AG10803 (cell line): ENCODE results near the gene ALK.

ENCODE experiments used
- DNase-seq: peaks from one replicate; pipeline ENCODE4 v3.0.0; 2010; ENCODE audit warnings: low read depth
- H3K4me3 ChIP-seq: 2 replicates; pipeline ENCODE4 v1.5.1; 2011; ENCODE audit warnings: mild to moderate bottlenecking, low read length, control low read depth
- TF ChIP-seq, protein P1 (sequence below): conservative IDR thresholded peaks from 2 replicates; pipeline ENCODE4 v1.5.1; 2011; ENCODE audit warnings: mild to moderate bottlenecking, low read length, control low read depth, inconsistent platforms

ALK gene

DNA sequence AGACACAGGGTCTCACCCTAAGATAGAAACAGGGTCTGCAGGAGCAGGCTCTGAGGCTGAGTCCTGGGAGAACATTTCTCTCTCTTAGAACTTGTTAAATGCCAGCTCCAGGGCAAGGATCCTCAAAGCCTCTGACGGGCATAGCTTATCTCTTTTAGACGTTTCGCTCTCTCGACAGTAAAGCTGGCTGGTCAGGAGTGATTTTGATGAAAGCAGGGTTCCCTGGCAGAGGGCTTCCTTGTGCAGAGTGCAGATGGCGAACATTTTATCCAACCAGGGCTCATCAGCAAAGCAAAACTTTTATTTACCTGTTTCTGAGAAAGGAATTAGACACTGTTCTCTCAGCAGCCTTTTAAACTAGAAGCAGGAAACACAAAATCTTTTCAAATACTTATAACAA is 350.8 kb downstream of the ALK start:
- TF ChIP-seq, protein P1, sequence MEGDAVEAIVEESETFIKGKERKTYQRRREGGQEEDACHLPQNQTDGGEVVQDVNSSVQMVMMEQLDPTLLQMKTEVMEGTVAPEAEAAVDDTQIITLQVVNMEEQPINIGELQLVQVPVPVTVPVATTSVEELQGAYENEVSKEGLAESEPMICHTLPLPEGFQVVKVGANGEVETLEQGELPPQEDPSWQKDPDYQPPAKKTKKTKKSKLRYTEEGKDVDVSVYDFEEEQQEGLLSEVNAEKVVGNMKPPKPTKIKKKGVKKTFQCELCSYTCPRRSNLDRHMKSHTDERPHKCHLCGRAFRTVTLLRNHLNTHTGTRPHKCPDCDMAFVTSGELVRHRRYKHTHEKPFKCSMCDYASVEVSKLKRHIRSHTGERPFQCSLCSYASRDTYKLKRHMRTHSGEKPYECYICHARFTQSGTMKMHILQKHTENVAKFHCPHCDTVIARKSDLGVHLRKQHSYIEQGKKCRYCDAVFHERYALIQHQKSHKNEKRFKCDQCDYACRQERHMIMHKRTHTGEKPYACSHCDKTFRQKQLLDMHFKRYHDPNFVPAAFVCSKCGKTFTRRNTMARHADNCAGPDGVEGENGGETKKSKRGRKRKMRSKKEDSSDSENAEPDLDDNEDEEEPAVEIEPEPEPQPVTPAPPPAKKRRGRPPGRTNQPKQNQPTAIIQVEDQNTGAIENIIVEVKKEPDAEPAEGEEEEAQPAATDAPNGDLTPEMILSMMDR: no peak
- DNase-seq: no peak
- no peak overlapping the region for H3K4me3 ChIP-seq

DNA sequence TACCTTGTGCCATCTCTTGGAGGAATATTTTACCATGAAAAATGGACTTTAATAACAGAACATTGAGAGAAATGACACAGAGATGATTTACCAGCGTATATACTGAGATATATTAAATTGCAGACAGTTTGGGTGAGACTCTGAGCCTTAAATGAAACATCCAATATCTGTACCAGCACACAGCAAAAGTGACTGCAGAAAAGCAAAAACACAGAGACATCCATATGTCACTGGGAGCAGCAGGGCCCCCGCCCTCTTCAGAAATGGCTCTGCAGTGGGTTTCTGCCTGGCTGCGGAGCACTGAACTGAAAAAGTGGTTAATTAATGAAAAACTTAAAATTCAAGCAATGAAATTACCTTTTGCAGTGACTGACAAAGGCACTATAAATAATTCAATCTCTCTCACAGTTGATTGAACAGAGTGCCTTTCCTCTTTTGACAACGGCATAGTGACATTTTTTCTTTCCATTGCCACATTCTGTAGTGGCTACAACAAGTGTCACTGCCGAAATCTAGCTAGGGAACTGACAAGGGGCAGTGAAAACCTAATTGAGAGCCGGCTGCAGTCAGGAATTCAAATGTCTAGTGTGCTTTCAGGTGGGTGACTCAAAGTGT is 353.4 kb downstream of the ALK start:
- TF ChIP-seq, protein P1: no peak
- H3K4me3 ChIP-seq: no peak overlapping the region
- no peak for DNase-seq

DNA sequence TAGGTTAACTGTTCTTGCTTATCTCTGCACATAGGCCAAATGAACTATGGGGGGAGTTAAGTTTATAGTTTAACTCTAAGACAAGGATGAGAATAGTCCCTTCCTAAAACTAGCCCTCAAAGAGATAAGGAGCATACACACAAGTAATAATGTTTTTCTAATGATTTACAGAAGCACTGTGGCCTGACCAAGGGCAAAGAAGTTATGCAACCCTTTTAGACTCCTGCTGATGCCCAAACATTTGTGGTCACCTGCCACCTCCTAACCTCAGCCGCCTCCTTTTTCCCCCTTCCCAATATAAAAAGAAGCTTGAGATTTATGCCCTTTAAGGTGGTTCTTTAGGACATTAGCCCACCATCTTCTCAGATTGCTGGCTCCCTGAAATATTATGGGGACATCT is 357.7 kb downstream of the ALK start:
- H3K4me3 ChIP-seq: no peak overlapping the region
- no peak for DNase-seq
- TF ChIP-seq, protein P1: no peak

- TF ChIP-seq, protein P1: no peak
- no peak overlapping the region for H3K4me3 ChIP-seq
- no peak for DNase-seq
Measured at GRCh38 chr2:29562896-29563295, 358.5 kb downstream of the ALK start.

GRCh38 chr2:29562319-29562718 is 359.1 kb downstream of the ALK start:
- DNase-seq: no peak
- no peak overlapping the region for H3K4me3 ChIP-seq
- TF ChIP-seq, protein P1: no peak

- TF ChIP-seq, protein P1: no peak
- no peak for DNase-seq
- no peak overlapping the region for H3K4me3 ChIP-seq
Measured at GRCh38 chr2:29561628-29562027, 359.8 kb downstream of the ALK start.

DNA sequence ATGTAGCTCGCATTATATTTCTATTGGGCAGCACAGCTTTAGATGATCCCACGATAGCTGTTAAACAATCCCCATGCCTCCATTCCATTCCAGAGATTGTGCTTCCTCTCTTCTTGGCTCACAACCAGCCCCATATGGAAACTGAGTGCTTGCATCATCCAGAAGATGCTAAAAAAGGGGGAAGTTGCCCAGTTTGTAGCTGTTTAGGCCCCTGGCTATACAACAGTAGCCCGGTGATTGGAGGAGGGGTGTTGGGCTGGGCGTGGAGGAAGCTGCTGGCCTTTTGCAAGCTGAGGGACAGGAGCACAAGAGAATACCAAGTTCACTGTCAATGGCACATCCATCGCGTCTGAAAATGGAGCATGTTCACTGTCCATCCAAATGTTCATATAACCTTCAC is 360.2 kb downstream of the ALK start:
- TF ChIP-seq, protein P1: no peak
- peak; percentile 13 for DNase-seq
- H3K4me3 ChIP-seq: no peak overlapping the region
